ENCODE data around the gene TYRP1.

The TYRP1 gene

DNA sequence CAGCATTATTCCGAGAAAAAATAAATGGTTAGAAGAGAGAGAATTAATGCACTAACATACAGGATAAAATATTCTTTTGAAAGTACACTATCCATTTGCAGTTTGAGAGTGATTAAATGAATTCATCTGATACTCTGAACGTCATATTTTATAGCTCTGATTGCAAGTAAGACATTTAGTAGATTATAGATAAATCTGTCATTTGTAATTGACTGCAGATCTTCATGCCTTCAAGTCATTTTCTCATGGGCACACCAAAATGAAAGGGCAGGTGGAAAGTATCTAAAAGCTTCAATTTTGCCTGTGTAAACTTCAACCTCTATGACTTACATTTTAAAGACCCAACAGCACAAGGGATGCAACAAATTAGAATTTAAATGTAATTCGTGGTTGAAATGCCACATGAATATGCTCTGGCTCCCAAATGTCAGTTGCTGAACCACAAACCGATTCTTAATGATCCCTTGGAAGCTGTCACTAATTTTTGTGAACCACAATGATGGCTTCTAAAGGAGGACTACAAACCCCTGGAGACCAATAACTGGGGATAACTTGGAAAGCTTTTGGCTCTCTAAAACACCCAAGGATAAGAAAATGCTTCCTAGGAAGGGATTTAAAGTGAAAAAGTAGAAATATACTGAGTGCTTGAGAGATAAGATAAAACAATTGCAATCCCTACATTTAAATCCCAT lies 3.9 kb downstream of the TYRP1 start:
- DNase-seq (ENCODE audit: low read depth, low spot score), result no peak

DNA sequence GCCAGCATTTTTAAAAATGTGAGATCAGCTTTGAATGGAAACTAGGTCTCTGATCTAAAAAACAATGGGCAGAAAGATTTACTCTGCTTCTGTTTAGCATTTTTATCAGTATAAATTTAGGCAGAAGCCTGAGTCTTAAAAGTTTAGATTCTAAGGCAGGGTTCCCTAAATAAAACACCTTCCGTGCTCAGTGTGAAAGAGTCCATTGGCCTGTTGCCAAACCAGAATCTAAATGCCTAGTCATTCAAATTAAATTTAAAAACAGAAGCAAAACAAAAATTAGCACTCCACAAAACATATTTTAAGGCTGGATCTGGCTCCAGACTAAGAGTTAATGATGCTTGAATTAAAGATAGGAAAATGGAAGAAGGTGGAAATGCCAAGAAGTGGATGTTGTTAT lies 4.5 kb downstream of the TYRP1 start:
- DNase-seq (ENCODE audit: low read depth, low spot score), result no peak

DNA sequence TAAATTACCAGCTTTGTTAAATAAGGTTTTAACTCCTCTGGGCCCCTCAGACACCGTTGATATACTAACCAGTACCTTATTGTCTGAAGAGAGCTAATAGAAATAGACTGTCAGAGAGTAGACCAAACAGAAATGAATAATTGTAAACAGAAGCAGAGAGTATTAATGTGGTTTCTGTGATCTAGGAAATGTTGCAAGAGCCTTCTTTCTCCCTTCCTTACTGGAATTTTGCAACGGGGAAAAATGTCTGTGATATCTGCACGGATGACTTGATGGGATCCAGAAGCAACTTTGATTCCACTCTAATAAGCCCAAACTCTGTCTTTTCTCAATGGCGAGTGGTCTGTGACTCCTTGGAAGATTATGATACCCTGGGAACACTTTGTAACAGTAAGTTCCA lies 5.1 kb downstream of the TYRP1 start:
- no peak for DNase-seq (ENCODE audit: low read depth, low spot score)

DNA sequence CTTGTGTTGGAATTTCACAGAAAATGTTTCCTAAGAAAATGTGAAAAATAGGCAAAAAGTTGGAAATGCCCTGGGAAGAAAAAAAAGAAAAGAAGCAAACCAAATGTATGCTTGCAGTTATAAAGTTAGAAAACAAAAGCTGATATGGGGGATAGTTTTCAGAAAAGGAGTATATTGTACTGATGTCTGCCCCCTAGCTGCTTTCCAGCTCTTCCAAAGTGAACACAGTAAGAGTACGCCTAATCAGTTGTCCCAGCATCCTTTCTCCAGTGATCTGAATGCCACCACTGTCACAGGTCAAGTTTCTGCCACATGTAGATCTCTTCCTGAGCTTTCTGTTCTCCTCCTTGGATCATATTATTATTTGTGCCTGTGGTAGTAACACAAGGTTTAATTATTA lies 5.8 kb downstream of the TYRP1 start:
- DNase-seq (ENCODE audit: low read depth, low spot score), result no peak

DNA sequence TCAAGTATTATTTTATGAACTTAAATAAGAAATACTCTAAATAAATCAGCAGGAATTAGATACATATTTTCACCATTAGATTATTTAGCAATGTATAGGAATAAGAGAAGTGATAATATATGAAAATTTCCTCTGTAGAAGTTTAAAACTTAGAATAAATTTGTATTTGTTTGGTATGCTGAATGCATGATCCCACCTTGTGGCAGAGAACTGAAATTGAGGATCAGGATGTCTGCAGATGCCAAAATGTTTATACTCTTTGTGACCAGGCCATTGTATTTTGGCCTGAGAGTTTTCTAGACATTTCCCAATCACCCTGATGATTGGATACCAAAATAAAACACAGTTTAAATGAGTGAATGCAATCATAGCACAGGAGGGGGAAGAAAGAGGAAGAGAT lies 6.3 kb downstream of the TYRP1 start:
- no peak for DNase-seq (ENCODE audit: low read depth, low spot score)

DNA sequence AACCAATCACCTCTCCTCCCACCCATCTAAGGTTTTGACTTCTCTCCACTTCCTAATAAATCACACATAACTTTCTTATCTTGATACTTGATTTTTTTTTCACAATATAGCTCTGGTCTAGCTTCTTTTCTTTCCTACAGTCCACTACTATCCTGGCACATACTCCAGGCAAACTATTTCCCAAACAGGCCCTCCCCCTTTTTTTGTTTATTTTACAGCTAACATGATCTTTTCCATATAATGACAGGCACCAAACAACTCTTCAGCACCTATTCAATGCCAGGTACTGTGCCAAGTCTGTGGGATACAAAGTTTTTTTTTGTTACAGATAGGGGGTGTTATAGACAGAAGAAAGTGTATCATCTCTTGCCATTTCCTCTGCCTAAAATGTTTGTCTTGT lies 7.9 kb downstream of the TYRP1 start:
- DNase-seq (ENCODE audit: low read depth, low spot score), result no peak

DNA sequence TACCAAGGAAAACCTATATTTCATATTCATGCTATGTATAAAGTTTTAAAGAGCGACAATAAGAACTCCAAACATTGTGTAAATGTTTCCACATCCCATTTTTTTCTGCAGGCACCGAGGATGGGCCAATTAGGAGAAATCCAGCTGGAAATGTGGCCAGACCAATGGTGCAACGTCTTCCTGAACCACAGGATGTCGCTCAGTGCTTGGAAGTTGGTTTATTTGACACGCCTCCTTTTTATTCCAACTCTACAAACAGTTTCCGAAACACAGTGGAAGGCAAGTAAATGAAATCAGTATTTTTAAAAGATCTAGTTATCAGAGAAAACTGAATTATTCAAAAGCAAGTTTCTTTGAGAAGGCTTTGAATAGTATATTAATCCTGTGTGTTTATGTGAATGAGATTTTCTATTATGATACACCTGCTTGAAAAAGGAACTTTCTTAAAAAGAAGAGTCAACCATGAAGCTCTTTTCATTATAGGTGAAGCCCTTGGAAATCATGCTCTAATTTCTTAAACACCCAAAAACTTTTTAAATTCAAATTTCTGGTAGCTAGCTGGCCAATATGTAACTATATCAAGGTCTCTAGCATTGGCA lies 9.1 kb downstream of the TYRP1 start:
- DNase-seq (ENCODE audit: low read depth, low spot score), result no peak

DNA sequence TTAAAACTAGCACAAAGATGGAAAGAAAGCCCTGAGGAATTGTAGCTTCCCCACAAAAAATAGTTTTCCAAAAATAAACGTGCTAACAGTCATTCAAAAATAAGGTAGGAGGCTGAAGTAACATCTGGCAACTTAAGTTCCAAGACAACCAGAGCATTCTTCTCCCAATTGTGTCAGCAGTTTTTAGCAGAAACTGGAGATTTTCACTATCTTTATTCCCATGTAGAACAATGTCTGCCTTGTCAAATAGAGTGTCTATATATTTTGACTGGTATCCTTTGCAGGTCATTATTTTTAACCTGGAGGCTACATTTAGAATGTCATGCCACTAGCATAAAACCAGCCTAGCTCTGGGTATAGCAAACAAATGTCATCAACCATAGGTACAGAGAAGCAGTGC lies 10.8 kb downstream of the TYRP1 start:
- no peak for DNase-seq (ENCODE audit: low read depth, low spot score)

DNA sequence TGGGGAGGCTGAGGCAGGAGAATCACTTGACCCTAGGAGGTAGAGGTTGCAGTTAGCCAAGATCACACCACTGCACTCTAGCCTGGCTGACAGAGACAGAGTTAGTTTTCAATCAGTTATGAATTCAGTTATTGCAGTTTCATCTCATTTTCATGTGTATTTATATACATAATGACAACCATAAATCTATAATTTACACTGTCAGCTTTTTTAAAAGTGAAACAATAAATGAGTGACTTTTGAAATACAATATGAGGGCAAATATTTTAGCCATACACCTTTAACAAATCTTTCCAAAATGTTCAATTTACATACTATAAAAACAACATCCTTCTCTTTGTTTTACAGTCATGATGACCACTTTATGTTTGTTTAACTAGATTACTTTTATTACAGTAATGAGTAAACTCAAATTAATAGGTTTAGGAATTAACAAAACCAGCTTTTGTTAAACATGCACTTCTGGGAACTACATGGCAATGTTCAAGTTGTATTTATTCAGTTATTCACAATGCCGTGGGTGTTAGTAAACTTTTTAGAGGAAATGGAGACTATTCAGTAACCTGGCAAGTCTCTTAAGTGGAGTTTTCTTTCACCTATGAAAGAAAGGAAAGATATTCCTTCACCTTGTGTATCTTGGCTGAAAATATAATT lies 12.7 kb downstream of the TYRP1 start:
- DNase-seq (ENCODE audit: low read depth, low spot score), result no peak

DNA sequence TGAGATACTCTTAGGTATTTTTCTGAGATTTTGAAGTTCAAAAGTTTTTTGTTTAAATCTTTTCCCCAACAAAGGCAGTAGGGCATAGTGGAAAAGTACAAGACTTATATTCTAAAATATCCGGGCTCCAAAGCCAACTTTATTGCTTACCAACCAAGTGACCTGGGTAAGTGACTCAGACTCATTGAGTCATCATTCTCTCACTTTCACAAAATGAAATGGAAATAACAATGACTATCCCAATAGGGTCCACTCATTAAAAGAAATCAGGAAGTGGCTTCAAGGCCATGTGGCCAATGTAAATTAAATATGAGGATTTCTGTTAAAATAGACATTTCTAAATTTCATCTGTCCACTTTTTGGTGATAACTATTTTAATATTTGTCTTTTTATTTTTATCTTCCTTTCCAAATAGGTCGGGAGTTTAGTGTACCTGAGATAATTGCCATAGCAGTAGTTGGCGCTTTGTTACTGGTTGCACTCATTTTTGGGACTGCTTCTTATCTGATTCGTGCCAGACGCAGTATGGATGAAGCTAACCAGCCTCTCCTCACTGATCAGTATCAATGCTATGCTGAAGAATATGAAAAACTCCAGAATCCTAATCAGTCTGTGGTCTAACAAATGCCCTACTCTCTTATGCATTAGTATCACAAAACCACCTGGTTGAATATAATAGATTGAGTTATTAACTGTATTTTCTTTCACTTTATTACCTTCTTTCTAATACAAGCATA lies 15.5 kb downstream of the TYRP1 start:
- no peak for DNase-seq (ENCODE audit: low read depth, low spot score)

DNA sequence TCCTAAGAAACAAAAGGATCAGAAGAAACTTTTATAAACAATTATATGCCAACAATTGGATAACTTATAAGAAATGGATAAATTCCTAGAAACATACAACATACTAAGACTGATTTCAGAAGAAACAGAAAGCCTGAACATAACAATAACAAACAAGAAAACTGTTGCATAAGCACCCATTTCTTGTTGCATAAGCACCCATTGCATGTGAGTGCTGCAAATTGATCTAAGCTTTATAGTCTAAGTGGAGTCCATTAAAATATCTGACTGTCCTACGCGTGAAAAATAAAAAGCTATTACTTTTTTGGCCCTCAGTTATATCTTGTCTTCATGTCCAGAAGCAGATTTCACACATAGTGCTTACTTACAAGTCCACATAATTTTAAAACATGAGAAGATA lies 19.3 kb downstream of the TYRP1 start:
- DNase-seq (ENCODE audit: low read depth, low spot score), result no peak

DNA sequence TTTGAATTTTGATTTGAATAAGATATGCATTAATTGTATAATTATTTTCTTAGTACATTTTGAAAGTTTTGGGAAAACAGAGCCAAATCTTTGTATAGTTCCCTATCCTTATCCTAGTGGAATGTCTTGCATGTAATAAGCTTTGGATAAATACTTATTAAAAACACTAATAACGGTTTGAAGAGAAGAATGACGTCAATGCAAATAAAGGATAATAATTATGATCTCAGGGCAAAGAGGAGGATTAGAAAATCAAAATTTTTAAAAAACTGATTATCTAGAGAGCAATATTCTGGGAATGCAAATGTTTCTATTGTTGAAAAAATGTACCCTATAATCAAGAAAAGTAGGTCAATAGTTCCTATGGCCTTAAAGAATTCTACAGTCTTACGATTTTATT lies 22.1 kb downstream of the TYRP1 start:
- DNase-seq (ENCODE audit: low read depth, low spot score), result no peak

DNA sequence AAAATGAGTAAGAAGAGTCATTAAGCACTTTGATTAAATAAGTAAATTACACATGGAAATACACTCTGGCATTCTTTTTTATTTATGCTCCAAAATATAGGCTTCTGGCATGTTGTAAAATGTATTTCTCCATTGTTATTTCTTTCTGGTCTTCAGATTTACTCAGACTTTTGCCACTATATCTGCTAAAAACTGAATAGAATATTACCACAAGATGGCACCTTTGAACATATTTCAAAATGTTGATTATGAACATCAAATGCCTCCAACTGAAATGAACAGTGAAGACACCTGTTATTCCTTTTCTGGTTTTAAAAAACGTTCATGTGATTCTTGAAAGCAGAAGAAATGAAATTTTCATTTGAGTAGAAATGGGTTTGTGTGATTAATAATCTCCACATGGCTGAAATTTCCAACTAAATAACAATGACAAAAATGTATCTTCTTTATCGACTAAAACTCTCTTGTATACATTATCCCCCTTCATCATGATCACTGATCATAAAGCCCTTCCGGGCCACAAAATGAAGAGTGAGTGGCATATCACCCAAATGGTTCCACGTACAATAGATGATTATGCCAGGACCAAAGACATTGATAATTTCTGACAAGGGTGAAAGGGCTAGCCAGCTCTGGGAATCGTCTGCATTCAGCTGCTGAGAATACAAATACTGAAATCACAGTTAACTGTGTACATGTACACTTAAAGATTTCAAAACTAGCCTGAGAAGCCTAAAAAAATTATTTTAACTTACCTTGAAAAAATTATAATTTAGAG lies 23.8 kb downstream of the TYRP1 start:
- no peak for DNase-seq (ENCODE audit: low read depth, low spot score)

DNA sequence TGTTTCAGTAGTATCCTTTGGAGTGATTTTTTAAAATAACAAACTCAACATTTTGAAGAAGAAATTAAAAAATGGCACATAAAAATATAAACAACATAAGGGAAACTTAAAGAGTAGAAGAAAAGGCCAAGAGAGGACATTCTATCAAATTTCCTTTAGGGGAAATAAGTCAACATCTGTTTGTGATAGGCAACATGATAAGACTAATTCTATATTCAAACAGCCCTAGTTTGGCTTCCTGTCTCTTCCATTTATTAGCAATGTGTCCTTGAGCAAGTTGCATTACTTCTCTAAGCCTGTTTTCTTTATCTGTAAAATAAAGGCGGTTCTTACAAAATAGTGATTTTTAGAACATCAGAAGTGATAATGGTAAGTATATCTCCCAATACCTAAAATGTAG lies 24.7 kb downstream of the TYRP1 start:
- no peak for DNase-seq (ENCODE audit: low read depth, low spot score)

DNA sequence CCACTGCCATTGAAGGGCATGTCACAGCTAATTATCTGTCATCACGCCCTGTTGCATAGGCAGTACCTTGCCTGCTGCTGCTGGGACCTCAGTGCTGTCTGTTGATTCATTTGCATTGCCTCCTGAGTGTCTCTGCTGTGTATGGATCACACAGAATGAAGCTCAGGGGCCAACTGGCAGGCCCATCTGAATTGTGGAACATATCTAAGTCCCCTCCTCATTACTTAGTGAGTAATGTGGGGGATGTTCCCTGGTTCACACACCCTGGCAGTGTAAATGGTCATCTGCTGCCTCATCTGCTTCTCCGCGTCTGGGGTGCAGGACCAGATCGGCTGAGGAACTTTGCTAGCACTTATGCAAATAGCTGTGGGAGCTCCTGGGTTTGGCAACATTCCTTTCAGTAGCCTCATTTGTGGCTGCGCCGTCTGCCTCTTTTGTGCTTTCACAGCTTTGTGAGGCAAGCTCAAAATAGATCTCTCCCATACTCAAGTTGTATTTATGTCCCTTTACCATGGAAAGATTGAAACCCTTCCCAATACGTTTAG lies 25.4 kb downstream of the TYRP1 start:
- DNase-seq (ENCODE audit: low read depth, low spot score), result no peak

DNA sequence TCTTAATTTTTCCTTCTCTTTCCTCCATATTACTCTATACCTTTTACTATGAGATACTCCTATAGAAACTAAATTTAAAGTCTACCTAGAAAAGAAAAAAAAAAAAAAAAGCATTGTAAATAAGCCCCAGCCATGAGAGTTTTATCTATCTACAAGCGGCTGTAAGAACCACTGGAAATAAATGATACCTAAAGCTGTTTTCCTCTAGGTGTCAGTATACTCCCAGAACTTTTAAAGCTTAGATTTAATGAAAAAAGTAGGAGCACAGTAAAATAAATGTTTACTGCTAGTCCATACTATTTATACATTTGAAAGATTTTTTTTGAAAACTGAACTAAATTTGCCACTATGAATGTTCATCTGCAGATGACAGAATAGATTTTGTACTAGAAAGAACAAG lies 26.2 kb downstream of the TYRP1 start:
- no peak for DNase-seq (ENCODE audit: low read depth, low spot score)

DNA sequence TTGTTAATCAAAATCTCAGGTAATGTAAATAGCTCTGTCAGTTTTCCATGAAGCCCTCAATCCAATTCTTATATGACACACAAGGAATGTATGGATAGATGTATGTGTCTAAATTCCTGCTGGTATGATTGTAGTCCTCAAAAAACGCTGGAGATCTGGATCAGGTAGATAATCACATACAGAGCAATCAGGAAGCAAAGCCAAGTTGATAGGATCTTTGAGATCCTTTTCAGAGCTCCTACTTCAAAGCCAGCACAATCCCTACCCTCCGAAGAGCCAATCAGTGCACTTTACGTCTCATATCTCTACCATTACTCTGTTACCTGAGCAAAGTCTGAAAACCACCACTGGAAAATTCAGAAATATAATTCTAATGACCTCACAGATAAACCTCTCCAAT lies 27.4 kb downstream of the TYRP1 start:
- no peak for DNase-seq (ENCODE audit: low read depth, low spot score)

DNA sequence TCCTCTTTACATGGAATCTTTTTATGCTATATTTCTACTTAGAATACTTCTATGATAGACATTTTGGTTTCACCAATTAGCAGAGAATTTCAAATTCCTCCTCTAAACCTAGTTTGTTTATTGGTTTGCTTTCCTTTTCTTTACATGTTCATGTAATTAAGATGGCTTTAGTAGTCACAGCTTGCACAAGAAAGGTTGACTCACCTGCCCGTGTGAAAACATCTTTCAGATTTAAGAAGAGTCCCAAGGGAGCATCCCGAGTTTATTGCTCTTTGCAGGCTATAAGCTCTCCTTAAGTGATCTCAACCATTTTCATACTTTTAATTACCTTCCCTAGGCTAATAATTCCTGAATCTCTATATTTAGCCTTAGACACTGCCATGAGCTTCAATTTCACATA lies 28.9 kb downstream of the TYRP1 start:
- DNase-seq (ENCODE audit: low read depth, low spot score), result no peak

DNA sequence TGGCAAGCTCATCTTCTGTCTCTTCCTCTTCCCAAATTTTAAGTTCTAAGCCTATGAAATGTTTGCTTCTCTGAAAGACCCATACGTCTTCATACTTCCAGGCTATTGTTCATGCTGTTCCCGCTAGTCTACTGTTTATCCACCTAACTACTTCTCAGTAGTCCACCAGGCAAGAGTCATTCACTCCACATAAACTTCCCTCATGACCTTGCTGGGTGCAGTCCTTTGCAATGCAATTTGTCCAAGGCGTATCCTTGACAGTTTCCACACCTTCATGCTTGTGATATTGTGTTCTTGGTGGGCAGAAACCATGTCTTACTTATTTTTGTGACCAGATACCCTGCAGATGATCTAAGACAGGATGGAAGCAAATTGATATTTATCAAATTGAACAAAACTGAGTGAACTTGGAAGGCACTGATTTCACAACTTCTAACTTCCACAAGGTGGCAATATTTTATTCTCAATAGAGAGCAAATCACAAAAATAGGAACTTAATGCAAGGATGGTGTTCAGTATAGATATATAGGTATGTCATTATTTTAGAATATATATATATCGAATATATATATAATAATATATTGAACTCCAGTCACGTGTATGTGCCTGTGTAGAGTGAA lies 30.3 kb downstream of the TYRP1 start:
- DNase-seq (ENCODE audit: low read depth, low spot score), result no peak

DNA sequence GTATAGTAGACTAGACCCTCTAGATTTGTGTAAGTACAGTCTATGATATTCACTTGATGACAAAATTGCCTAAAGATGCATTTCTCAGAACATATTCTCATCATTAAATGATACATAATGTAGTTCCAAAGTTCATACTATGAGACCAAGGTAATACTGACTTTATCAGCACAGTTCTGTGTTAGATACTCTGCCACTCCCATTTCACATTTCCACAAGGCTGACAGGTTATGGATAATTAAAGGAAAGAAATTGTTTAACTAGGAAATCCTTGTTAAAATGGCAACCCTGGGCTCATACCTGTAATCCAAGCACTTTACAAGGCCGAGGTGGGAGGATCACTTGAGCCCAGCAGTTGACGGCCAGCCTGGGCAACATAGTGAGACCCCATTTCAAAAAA lies 33.6 kb downstream of the TYRP1 start:
- no peak for DNase-seq (ENCODE audit: low read depth, low spot score)

DNA sequence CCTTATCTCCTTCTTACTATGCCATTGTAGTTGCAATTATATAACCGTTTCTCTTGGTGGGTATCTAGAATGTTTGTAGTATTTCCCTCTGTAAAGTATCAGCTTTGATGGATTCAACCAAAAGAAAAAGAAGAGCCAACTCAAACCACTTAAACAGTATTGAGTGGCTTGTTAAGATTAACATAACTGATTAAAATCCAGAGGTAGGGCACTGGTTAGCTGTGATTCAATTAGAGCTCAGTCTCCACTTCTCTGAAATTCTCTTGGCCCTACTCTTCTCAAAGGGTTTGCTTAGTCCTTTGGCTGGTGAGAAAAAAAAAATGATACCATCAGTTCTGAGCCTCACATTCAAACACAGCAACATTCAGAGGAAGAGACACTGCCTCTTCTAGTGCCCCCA lies 37.0 kb downstream of the TYRP1 start:
- DNase-seq (ENCODE audit: low read depth, low spot score), result no peak
